Activated naive CD4-positive, alpha-beta T cell treated with anti-CD3 and anti-CD28 coated beads for 36 hours (primary cell): Measurements from ENCODE around the gene GJA1. TPM values are rescaled to one million over a fixed set of nuclear protein-coding genes. Genes with fewer than 3 reads are reported as not detected.
"Not testable (repeated sequence)": the region's sequence is repeated elsewhere in the genome, so short reads cannot be mapped to it uniquely, and the experiment has no call there.

ENCODE experiments used
- CTCF ChIA-PET: fragments of 350-600 bp; sonication (Branson Sonifier 250); formaldehyde crosslinking; loops from one replicate; lab custom pipeline; 2021; ENCODE audit warnings: antibody characterized with exemption; lab: Charles Lee
- DNase-seq: peaks from one replicate; pipeline ENCODE4 v3.0.0-alpha.2; 2020
- H3K27ac Mint-ChIP-seq: one replicate; pipeline ENCODE4 v1.8.0; 2021; ENCODE audit warnings: mild to moderate bottlenecking, mixed read lengths
- H3K27me3 Mint-ChIP-seq: one replicate; pipeline ENCODE4 v1.8.0; 2021; ENCODE audit warnings: low read depth, mixed read lengths
- H3K36me3 Mint-ChIP-seq: one replicate; pipeline ENCODE4 v1.8.0; 2021; ENCODE audit warnings: low read depth, mixed read lengths
- H3K4me1 Mint-ChIP-seq: one replicate; pipeline ENCODE4 v1.8.0; 2021; ENCODE audit warnings: low read depth, mixed read lengths
- H3K4me3 Mint-ChIP-seq: one replicate; pipeline ENCODE4 v1.8.0; 2021; ENCODE audit warnings: mild to moderate bottlenecking, moderate library complexity, mixed read lengths
- H3K9me3 Mint-ChIP-seq: one replicate; pipeline ENCODE4 v1.8.0; 2021; ENCODE audit warnings: mixed read lengths
- intact Hi-C: fragments of 100-400 bp; cut with micrococcal nuclease; formaldehyde crosslinking; loops from one replicate; pipeline ENCODE4 v1.15.1; 2023
- total RNA-seq, 2 experiments: library from RNA; stranded (reverse); gene quantifications; one replicate each; pipeline ENCODE4 v1.2.3, GENCODE V29; 2021

The GJA1 gene
- total RNA-seq, 2 experiments from 2014 or later: 0.29 to 0.37 TPM

DNA sequence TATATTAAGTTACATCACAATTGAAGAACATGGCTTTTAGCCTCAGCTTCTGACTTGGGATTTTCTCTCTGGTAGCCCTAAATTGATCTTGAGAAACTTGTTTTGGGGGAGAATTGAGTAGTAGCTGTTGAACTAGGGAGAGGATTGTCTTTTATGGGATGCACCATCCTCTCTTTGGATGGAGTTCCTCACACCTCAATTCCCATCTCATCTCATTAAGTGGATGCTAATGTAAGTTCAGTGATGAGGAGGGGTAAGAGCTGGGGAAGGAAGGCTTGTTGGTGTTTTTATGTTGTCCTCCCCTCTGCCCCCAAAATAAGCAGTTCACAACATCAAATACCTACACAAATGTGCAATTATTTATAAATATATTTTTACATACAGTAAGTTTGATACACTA, 4.0 kb downstream of the GJA1 start:
- CTCF ChIA-PET: no interaction called here
- intact Hi-C loops: no loop called here
- no peak for DNase-seq
- no peak overlapping the region for H3K27ac Mint-ChIP-seq
- H3K9me3 Mint-ChIP-seq: no peaks in the 10 kb centered on the region
- H3K27me3 Mint-ChIP-seq: peaks cover 13% of the 10 kb centered on the region
- peaks cover 19% of the 10 kb centered on the region for H3K4me1 Mint-ChIP-seq
- no peak overlapping the region for H3K4me3 Mint-ChIP-seq
- H3K36me3 Mint-ChIP-seq: no peaks in the 10 kb centered on the region

DNA sequence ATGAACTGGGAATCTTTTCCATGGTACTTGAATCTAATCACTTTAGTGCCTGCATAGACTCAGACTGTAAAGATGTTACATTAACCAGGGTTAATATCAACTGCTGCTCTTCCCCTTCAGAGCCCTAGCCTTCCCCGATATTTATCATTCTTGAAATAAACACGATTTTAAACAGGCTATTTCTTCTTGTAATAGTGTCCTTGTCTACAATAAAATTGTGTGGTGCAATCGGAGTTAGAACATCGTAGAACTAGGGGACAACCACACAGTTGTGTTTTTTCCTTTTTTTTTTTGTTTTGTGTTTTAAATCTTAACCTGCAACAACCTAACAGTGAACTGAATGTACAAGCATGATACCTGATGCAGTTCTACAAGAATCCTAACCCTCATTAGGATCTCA, 4.5 kb downstream of the GJA1 start:
- H3K4me1 Mint-ChIP-seq: peaks cover 19% of the 10 kb centered on the region
- peaks cover 13% of the 10 kb centered on the region for H3K27me3 Mint-ChIP-seq
- intact Hi-C loops: no loop called here
- DNase-seq: no peak
- CTCF ChIA-PET: interaction anchor here (0.6 to 0.7 kb wide), 2 partner anchors 26 to 760 kb away, joined by 5 read pairs; no protein-coding TSS in a partner anchor
- no peak overlapping the region for H3K4me3 Mint-ChIP-seq
- H3K27ac Mint-ChIP-seq: no peak overlapping the region
- H3K36me3 Mint-ChIP-seq: no peaks in the 10 kb centered on the region
- no peaks in the 10 kb centered on the region for H3K9me3 Mint-ChIP-seq

DNA sequence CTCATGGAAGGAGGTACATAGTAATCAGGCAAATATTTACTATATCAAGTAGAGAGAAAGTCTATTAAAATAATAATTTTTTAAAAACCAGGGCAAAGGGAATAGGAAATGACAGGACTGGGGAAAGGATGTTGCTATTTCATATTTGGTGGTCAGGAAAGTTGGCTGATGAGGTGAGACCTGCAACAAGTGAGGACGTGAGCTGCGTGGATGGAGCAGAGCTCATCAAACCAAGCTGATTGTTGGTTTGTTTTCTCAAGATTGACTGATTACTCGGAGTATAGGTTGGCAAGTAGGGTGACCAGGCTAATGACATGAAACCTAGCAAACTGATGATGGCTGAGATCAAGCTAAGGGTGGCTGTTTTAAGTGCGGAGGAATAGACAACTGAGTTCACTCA, 6.0 kb downstream of the GJA1 start:
- CTCF ChIA-PET: interaction anchor here (1.1 kb wide), 1 partner anchor 10 kb away, joined by 5 read pairs; no protein-coding TSS in a partner anchor
- intact Hi-C loops: no loop called here
- Mint-ChIP-seq H3K27ac (no peak overlapping the region), H3K9me3 (no peaks in the 10 kb centered on the region), H3K4me1 (peaks cover 14% of the 10 kb centered on the region), H3K4me3 (no peak overlapping the region), H3K36me3 (no peaks in the 10 kb centered on the region), H3K27me3 (peaks cover 13% of the 10 kb centered on the region)
- DNase-seq: no peak

DNA sequence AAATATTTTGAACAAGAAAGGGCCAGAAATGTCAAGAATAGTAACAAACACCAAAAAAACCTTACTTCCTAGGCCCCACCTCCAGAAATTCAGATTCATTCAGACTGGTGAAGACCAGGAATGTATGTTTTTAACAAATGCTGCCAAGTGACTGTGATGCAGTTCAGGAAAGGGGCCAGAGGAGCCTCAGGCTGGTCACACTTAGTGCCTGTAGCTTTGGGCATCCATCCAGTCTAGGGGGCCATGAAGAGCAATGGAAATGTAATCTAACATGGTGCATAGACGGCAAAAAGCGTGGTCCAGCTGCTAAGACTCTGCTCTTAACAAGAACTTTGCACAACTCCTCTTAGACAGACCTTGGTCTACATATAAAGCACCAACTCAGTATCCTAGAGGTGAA, 7.1 kb downstream of the GJA1 start:
- no peak overlapping the region for H3K27ac Mint-ChIP-seq
- no peaks in the 10 kb centered on the region for H3K36me3 Mint-ChIP-seq
- no peak for DNase-seq
- no peaks in the 10 kb centered on the region for H3K9me3 Mint-ChIP-seq
- H3K27me3 Mint-ChIP-seq: peaks cover 9% of the 10 kb centered on the region
- intact Hi-C loops: no loop called here
- peaks cover 9% of the 10 kb centered on the region for H3K4me1 Mint-ChIP-seq
- CTCF ChIA-PET: interaction anchor here (0.6 kb wide), 1 partner anchor 54 kb away, joined by 5 read pairs; no protein-coding TSS in a partner anchor
- H3K4me3 Mint-ChIP-seq: no peak overlapping the region

DNA sequence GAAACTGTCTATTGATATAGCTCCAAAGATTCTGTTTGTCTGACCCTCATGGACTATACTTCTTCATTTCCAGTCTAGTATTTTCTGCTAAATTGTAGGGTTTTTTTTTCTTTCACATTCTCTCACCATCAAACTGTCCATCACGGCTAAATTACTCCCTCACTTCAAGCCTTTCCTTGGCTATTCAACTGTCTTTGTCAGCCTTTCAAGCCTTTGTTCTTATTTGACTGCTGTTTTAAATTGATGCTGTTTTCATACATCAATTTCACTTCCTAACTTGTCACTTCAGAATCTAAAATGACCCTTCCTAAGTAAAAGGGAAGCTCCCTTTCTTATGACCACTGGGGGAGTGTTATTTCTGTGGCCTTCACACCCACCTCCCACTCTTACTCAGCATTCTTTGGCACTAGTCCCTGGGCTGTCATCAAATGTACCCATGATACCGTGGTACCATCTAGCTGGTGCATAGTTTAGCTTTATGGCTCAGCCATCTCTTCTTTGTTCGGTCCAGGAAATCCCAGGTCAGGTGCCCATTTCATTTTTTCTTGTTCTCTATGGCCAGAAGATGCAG, 8.6 kb downstream of the GJA1 start:
- Mint-ChIP-seq H3K9me3 (no peaks in the 10 kb centered on the region), H3K27ac (no peak overlapping the region), H3K27me3 (no peaks in the 10 kb centered on the region), H3K36me3 (no peaks in the 10 kb centered on the region), H3K4me1 (no peaks in the 10 kb centered on the region), H3K4me3 (no peak overlapping the region)
- intact Hi-C loops: no loop called here
- CTCF ChIA-PET: interaction anchor here (0.7 to 1.5 kb wide), 2 partner anchors 14 to 21 kb away, joined by 3 to 4 read pairs; no protein-coding TSS in a partner anchor
- no peak for DNase-seq

DNA sequence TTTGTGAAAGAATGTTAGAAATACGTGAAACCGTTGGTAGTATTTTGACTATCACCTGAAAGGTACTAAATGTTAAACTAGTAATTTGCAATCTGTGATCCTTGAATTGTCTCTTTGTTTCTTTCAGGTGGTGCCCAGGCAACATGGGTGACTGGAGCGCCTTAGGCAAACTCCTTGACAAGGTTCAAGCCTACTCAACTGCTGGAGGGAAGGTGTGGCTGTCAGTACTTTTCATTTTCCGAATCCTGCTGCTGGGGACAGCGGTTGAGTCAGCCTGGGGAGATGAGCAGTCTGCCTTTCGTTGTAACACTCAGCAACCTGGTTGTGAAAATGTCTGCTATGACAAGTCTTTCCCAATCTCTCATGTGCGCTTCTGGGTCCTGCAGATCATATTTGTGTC, 11.3 kb downstream of the GJA1 start:
- H3K9me3 Mint-ChIP-seq, H3K4me3 Mint-ChIP-seq, H3K4me1 Mint-ChIP-seq, intact Hi-C loops, DNase-seq, CTCF ChIA-PET, H3K27ac Mint-ChIP-seq, H3K27me3 Mint-ChIP-seq, H3K36me3 Mint-ChIP-seq: not testable (repeated sequence)

DNA sequence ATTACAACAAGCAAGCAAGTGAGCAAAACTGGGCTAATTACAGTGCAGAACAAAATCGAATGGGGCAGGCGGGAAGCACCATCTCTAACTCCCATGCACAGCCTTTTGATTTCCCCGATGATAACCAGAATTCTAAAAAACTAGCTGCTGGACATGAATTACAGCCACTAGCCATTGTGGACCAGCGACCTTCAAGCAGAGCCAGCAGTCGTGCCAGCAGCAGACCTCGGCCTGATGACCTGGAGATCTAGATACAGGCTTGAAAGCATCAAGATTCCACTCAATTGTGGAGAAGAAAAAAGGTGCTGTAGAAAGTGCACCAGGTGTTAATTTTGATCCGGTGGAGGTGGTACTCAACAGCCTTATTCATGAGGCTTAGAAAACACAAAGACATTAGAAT, 12.3 kb downstream of the GJA1 start:
- CTCF ChIA-PET, H3K27me3 Mint-ChIP-seq, H3K4me1 Mint-ChIP-seq: not testable (repeated sequence)

DNA sequence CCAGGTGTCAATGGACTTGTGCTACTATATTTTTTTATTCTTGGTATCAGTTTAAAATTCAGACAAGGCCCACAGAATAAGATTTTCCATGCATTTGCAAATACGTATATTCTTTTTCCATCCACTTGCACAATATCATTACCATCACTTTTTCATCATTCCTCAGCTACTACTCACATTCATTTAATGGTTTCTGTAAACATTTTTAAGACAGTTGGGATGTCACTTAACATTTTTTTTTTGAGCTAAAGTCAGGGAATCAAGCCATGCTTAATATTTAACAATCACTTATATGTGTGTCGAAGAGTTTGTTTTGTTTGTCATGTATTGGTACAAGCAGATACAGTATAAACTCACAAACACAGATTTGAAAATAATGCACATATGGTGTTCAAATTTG, 13.1 kb downstream of the GJA1 start:
- H3K36me3 Mint-ChIP-seq, DNase-seq, H3K9me3 Mint-ChIP-seq, H3K4me3 Mint-ChIP-seq, H3K27me3 Mint-ChIP-seq, intact Hi-C loops, H3K27ac Mint-ChIP-seq, H3K4me1 Mint-ChIP-seq, CTCF ChIA-PET: not testable (repeated sequence)

More for the DNA sequence above, 12.3 kb downstream of the GJA1 start:
- DNase-seq, H3K9me3 Mint-ChIP-seq, H3K4me3 Mint-ChIP-seq, H3K27ac Mint-ChIP-seq, intact Hi-C loops, H3K36me3 Mint-ChIP-seq: not testable (repeated sequence)

DNA sequence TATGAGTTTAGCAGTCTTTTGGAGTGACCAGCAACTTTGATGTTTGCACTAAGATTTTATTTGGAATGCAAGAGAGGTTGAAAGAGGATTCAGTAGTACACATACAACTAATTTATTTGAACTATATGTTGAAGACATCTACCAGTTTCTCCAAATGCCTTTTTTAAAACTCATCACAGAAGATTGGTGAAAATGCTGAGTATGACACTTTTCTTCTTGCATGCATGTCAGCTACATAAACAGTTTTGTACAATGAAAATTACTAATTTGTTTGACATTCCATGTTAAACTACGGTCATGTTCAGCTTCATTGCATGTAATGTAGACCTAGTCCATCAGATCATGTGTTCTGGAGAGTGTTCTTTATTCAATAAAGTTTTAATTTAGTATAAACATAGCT, 13.9 kb downstream of the GJA1 start:
- no peaks in the 10 kb centered on the region for H3K9me3 Mint-ChIP-seq
- H3K27me3 Mint-ChIP-seq: peaks cover 2% of the 10 kb centered on the region
- no peak overlapping the region for H3K27ac Mint-ChIP-seq
- no peak overlapping the region for H3K4me3 Mint-ChIP-seq
- intact Hi-C loops: no loop called here
- DNase-seq: no peak
- no peaks in the 10 kb centered on the region for H3K4me1 Mint-ChIP-seq
- H3K36me3 Mint-ChIP-seq: no peaks in the 10 kb centered on the region
- CTCF ChIA-PET: no interaction called here

DNA sequence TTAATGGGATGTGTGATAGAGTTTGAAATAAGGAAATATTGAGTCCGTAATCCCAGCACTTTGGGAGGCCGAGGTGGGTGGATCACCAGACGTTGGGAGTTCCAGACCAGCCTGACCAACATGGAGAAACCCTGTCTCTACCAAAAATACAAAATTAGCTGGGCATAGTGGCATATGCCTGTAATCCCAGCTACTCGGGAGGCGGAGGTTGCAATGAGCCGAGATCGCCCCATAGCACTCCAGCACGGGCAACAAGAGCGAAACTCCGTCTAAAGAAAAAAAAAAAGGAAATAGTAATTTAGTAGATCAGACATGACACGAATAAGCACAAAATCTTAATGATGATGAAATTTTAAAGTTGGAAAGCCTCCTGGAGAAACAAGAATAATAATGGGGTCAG, 14.8 kb downstream of the GJA1 start:
- intact Hi-C loops: no loop called here
- H3K36me3 Mint-ChIP-seq: no peaks in the 10 kb centered on the region
- H3K27me3 Mint-ChIP-seq: peaks cover 2% of the 10 kb centered on the region
- CTCF ChIA-PET: no interaction called here
- H3K27ac Mint-ChIP-seq: no peak overlapping the region
- DNase-seq: no peak
- no peaks in the 10 kb centered on the region for H3K4me1 Mint-ChIP-seq
- no peaks in the 10 kb centered on the region for H3K9me3 Mint-ChIP-seq
- no peak overlapping the region for H3K4me3 Mint-ChIP-seq

DNA sequence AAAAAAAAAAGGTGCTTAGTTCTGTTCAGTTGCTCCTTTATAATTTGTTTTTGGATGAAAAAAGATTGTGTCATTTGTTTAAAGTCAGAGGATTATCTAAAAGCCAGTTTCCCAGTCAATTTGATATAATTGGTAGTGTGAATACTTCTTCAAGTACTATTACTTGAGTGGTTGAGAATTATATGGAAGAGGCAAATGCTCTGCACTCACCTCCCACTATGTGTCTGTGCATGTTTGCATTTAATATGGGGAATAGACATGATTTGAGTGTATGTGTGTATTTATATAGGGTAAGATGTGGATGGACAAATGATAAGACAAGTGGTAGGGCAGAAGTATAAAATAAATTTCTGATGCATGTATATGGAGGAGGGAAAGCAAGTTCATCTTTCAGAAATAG, 15.8 kb downstream of the GJA1 start:
- Mint-ChIP-seq H3K9me3 (no peaks in the 10 kb centered on the region), H3K36me3 (no peaks in the 10 kb centered on the region), H3K27ac (no peak overlapping the region), H3K4me1 (no peaks in the 10 kb centered on the region), H3K4me3 (no peak overlapping the region), H3K27me3 (peaks cover 2% of the 10 kb centered on the region)
- CTCF ChIA-PET: no interaction called here
- DNase-seq: no peak
- intact Hi-C loops: no loop called here

DNA sequence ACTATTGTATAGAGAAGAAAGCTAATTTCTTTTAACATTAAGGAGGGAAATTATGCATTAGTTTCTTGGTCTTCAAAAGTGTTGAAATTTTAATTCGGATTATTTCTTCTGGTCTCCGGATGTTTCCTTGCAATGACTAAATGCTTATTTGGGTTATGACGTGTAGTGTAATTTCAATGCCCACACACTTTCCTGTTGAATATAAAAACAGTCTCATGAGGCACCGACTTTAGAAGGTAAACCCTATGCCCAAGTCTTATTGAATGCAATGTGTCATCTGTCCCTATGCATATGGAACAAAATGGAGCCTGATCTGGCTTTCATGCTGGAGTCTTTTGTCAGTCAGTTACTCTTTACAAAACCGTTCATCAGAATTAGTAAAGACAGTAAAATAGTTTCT, 17.7 kb downstream of the GJA1 start:
- no peaks in the 10 kb centered on the region for H3K9me3 Mint-ChIP-seq
- H3K36me3 Mint-ChIP-seq: no peaks in the 10 kb centered on the region
- no peak overlapping the region for H3K27ac Mint-ChIP-seq
- intact Hi-C loops: no loop called here
- H3K27me3 Mint-ChIP-seq: peaks cover 2% of the 10 kb centered on the region
- CTCF ChIA-PET: no interaction called here
- no peak overlapping the region for H3K4me3 Mint-ChIP-seq
- no peaks in the 10 kb centered on the region for H3K4me1 Mint-ChIP-seq
- DNase-seq: no peak

DNA sequence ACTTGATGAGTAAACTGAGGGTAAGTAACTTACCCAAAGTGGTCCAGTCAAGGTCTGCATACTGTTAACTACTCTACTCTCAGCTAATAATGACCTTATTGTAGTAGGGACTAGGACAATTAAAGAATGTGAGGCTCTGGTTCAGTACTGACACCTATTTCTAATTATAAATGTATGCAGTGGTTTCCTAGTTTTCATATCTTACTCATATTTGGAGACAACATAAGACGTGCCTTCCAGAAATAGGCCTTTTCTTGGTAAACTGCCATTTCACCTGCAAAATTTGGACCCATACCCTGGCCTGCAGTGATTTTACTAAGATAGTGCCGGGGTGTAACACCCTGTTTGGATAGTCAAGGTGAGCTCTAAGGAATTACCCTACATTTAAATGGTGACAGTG, 24.7 kb downstream of the GJA1 start:
- Mint-ChIP-seq H3K9me3 (no peaks in the 10 kb centered on the region), H3K27ac (no peak overlapping the region), H3K4me3 (no peak overlapping the region), H3K27me3 (no peaks in the 10 kb centered on the region), H3K36me3 (no peaks in the 10 kb centered on the region), H3K4me1 (no peaks in the 10 kb centered on the region)
- CTCF ChIA-PET: interaction anchor here (0.7 kb wide), 2 partner anchors 102 to 1270 kb away, joined by 3 to 4 read pairs; no protein-coding TSS in a partner anchor
- intact Hi-C loops: no loop called here
- no peak for DNase-seq
